Measurements from ENCODE around the gene IPO11. TPM values are rescaled to one million over a fixed set of nuclear protein-coding genes. Genes with fewer than 3 reads are reported as not detected.
"Not testable (repeated sequence)": the region's sequence is repeated elsewhere in the genome, so short reads cannot be mapped to it uniquely, and the experiment has no call there.

Gene IPO11
- total RNA-seq, 1 donor from 2014 or later, result 30.2 TPM

- ATAC-seq, result not testable (repeated sequence)
Measured at GRCh38 chr5:62520812-62521211, 108.2 kb downstream of the IPO11 start.

GRCh38 chr5:62521319-62521718 is 108.8 kb downstream of the IPO11 start:
- ATAC-seq, result no peak

- ATAC-seq, result no peak
Measured at GRCh38 chr5:62522811-62523210, 110.2 kb downstream of the IPO11 start.

GRCh38 chr5:62533597-62533996 is 121.0 kb downstream of the IPO11 start:
- no peak for ATAC-seq

GRCh38 chr5:62534461-62535236 is 122.1 kb downstream of the IPO11 start:
- ATAC-seq, result no peak

GRCh38 chr5:62536232-62536631 is 123.7 kb downstream of the IPO11 start:
- no peak for ATAC-seq

- ATAC-seq, result no peak
Measured at GRCh38 chr5:62536783-62537182, 124.2 kb downstream of the IPO11 start.

- ATAC-seq, result peak; percentile 86
Measured at GRCh38 chr5:62538017-62538942, 125.7 kb downstream of the IPO11 start.

- no peak for ATAC-seq
Measured at GRCh38 chr5:62542720-62543119, 130.2 kb downstream of the IPO11 start.

GRCh38 chr5:62547945-62548630 is 135.5 kb downstream of the IPO11 start:
- ATAC-seq, result no peak

GRCh38 chr5:62550103-62550502 is 137.5 kb downstream of the IPO11 start:
- ATAC-seq, result no peak

- ATAC-seq, result no peak
Measured at GRCh38 chr5:62555930-62556329, 143.4 kb downstream of the IPO11 start.

GRCh38 chr5:62558941-62559340 is 146.4 kb downstream of the IPO11 start:
- ATAC-seq, result no peak

GRCh38 chr5:62560786-62561185 is 148.2 kb downstream of the IPO11 start:
- ATAC-seq, result no peak

- no peak for ATAC-seq
Measured at GRCh38 chr5:62561896-62562295, 149.3 kb downstream of the IPO11 start.

GRCh38 chr5:62562867-62563266 is 150.3 kb downstream of the IPO11 start:
- no peak for ATAC-seq

GRCh38 chr5:62564101-62564500 is 151.5 kb downstream of the IPO11 start:
- no peak for ATAC-seq

- ATAC-seq, result not testable (repeated sequence)
Measured at GRCh38 chr5:62565740-62566139, 153.2 kb downstream of the IPO11 start.

- no peak for ATAC-seq
Measured at GRCh38 chr5:62568143-62568542, 155.6 kb downstream of the IPO11 start.

GRCh38 chr5:62568800-62569432 is 156.4 kb downstream of the IPO11 start:
- ATAC-seq, result no peak

- ATAC-seq, result no peak
Measured at GRCh38 chr5:62569470-62569869, 156.9 kb downstream of the IPO11 start.

- ATAC-seq, result no peak
Measured at GRCh38 chr5:62572918-62573514, 160.5 kb downstream of the IPO11 start.
